CD14-positive monocyte (primary cell): ENCODE measurements around the gene GRM8. TPM values are rescaled to one million over a fixed set of nuclear protein-coding genes. Genes with fewer than 3 reads are reported as not detected.

Experiments
- DNase-seq, 3 donors: peaks; one replicate each; pipeline ENCODE4 v3.0.0-alpha.2; 2011 to 2022
- H2AFZ ChIP-seq: 2 replicates; pipeline ENCODE4 v1.6.0; 2012; ENCODE audit warnings: mild to moderate bottlenecking, low read depth, low read length, inconsistent platforms; ENCODE audit not compliant: insufficient read depth, poor library complexity, severe bottlenecking
- H3K27ac ChIP-seq, 2 donors: 1 replicate in 1 of 2; 2 replicates in 1 of 2; pipeline ENCODE4 v1.5.1; 2012 to 2013; ENCODE audit warnings: low read length in 2 of 2, control low read depth in 1 of 2, inconsistent platforms in 1 of 2, low read depth in 1 of 2, mild to moderate bottlenecking in 1 of 2
- H3K27me3 ChIP-seq, 2 donors: one replicate each; pipeline versions ENCODE4 v1.6.0 to v1.6.1; 2011 to 2013; ENCODE audit warnings: low read length in 2 of 2; ENCODE audit not compliant: control insufficient read depth in 2 of 2, insufficient read depth in 2 of 2
- H3K36me3 ChIP-seq, 2 donors: replicated peaks in 1 of 2; 1 replicate in 1 of 2; 2 replicates in 1 of 2; pipeline versions ENCODE4 v1.5.1 to v1.6.1; 2012 to 2013; ENCODE audit warnings: low read length in 2 of 2, control low read depth in 1 of 2, inconsistent platforms in 1 of 2, mild to moderate bottlenecking in 1 of 2; ENCODE audit not compliant: insufficient read depth in 2 of 2, control insufficient read depth in 1 of 2
- H3K4me1 ChIP-seq, 2 donors: 1 replicate in 1 of 2; 2 replicates in 1 of 2; pipeline versions ENCODE4 v1.5.1 to v1.6.1; 2012 to 2013; ENCODE audit warnings: low read length in 2 of 2, control low read depth in 1 of 2, inconsistent platforms in 1 of 2, mild to moderate bottlenecking in 1 of 2, moderate library complexity in 1 of 2; ENCODE audit not compliant: insufficient read depth in 2 of 2, control insufficient read depth in 1 of 2
- H3K4me2 ChIP-seq: replicated peaks from 2 replicates; pipeline ENCODE3; 2012; ENCODE audit warnings: low read length, moderate library complexity, mild to moderate bottlenecking; ENCODE audit not compliant: poor library complexity, severe bottlenecking; ENCODE audit errors: extremely low read depth
- H3K4me3 ChIP-seq, 3 experiments: fragments of 200-600 bp in 1 of 3; sonication (generic) in 1 of 3; replicated peaks in 1 of 3; 1 replicate in 2 of 3; 2 replicates in 1 of 3; pipeline ENCODE4 v1.5.1; 2011 to 2013; ENCODE audit warnings: low read length in 3 of 3, mild to moderate bottlenecking in 3 of 3, control low read depth in 2 of 3, low read depth in 2 of 3, inconsistent platforms in 1 of 3, moderate library complexity in 1 of 3
- H3K79me2 ChIP-seq: 2 replicates; pipeline ENCODE4 v1.6.0; 2012; ENCODE audit warnings: mild to moderate bottlenecking, control low read depth, inconsistent platforms, low read length, moderate library complexity; ENCODE audit not compliant: insufficient read depth
- H3K9ac ChIP-seq: 2 replicates; pipeline ENCODE4 v1.6.0; 2017; ENCODE audit warnings: low read length, mild to moderate bottlenecking; ENCODE audit not compliant: insufficient read depth, poor library complexity, severe bottlenecking
- H3K9me3 ChIP-seq, 2 donors: replicated peaks in 1 of 2; 1 replicate in 1 of 2; 2 replicates in 1 of 2; pipeline versions ENCODE4 v1.5.1 to v1.6.1; 2012 to 2013; ENCODE audit warnings: low read length in 2 of 2, control low read depth in 1 of 2; ENCODE audit not compliant: control insufficient read depth in 1 of 2, insufficient read depth in 1 of 2
- H4K20me1 ChIP-seq: 2 replicates; pipeline ENCODE4 v1.6.0; 2012; ENCODE audit warnings: mild to moderate bottlenecking, low read length, control low read depth, moderate library complexity; ENCODE audit not compliant: insufficient read depth
- H3K27ac Mint-ChIP-seq, 7 donors: one replicate each; pipeline ENCODE4 v1.8.0; 2020; ENCODE audit warnings: mild to moderate bottlenecking in 7 of 7, mixed read lengths in 7 of 7, moderate library complexity in 6 of 7, inconsistent platforms in 2 of 7
- H3K27me3 Mint-ChIP-seq, 3 donors: one replicate each; pipeline ENCODE4 v1.8.0; 2021 to 2022; ENCODE audit warnings: low read depth in 3 of 3, mild to moderate bottlenecking in 3 of 3, mixed read lengths in 3 of 3, moderate library complexity in 3 of 3, inconsistent platforms in 1 of 3
- H3K36me3 Mint-ChIP-seq, 2 donors: one replicate each; pipeline ENCODE4 v1.8.0; 2020; ENCODE audit warnings: mixed read lengths in 2 of 2, inconsistent platforms in 1 of 2, mild to moderate bottlenecking in 1 of 2
- H3K4me1 Mint-ChIP-seq: one replicate; pipeline ENCODE4 v1.8.0; 2020; ENCODE audit warnings: mild to moderate bottlenecking, mixed read lengths
- H3K4me3 Mint-ChIP-seq, 2 donors: one replicate each; pipeline ENCODE4 v1.8.0; 2020; ENCODE audit warnings: mild to moderate bottlenecking in 2 of 2, mixed read lengths in 2 of 2, moderate library complexity in 1 of 2
- H3K9me3 Mint-ChIP-seq, 7 donors: one replicate each; pipeline ENCODE4 v1.8.0; 2020 to 2022; ENCODE audit warnings: mixed read lengths in 7 of 7, mild to moderate bottlenecking in 6 of 7, moderate library complexity in 6 of 7, inconsistent platforms in 2 of 7
- WGBS: methylation state at CpG from one replicate; pipeline ENCODE4 v1.1.5; 2013; ENCODE audit warnings: missing lambda C conversion rate; ENCODE audit not compliant: insufficient coverage; 5-methylcytosine and 5-hydroxymethylcytosine counted together
- intact Hi-C, 2 donors: fragments of 100-400 bp; cut with micrococcal nuclease; formaldehyde crosslinking; loops; one replicate each; pipeline versions ENCODE4 v1.15.0 to v1.15.1; 2023
- polyA plus RNA-seq, 3 donors: library from polyadenylated mRNA; depleted of rRNA in 1 of 3; unstranded in 2 of 3; stranded (reverse) in 1 of 3; fragments of 300-500 nt in 2 of 3; fragments of >200 nt in 1 of 3; fragmentation: Illumina TruSeq in 2 of 3; gene quantifications; 1 replicate in 2 of 3; 2 replicates in 1 of 3; pipeline ENCODE4 v1.2.3, GENCODE V29; 2012 to 2021
- TF ChIP-seq, protein P1 (sequence below): fragments of 200-600 bp; IDR thresholded peaks from one replicate; pipeline ENCODE4 v1.8.0; 2022; ENCODE audit warnings: antibody characterized with exemption, mild to moderate bottlenecking

The GRM8 gene
- polyA plus RNA-seq, 3 donors: not detected

DNA sequence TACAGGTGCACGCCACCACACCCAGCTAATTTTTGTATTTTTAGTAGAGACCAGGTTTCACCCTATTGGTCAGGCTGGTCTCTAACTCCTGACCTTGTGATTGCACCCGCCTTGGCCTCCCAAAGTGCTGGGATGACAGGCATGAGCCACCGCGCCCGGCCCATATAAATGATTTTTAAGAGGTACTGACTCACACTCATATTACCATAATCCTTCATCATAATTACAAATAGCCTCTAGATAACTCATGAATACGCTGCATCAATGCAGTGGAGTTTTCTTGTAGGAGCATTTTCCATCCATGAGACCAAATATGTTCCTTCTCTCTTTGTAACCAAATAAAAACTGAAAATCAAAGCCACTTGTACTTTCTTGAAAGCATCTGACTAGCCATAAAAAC is 193.3 kb downstream of the GRM8 start:
- intact Hi-C loops: no loop called here
- Histone ChIP-seq H3K9ac (no peak overlapping the region), H3K4me1 (no peaks in the 10 kb centered on the region), H3K4me3 (no peak overlapping the region), H2AFZ (no peak overlapping the region), H3K27me3 (no peaks in the 10 kb centered on the region), H3K4me2 (no peak overlapping the region), H3K9me3 (peaks cover 2 to 7% of the 10 kb centered on the region in 2 donors), H3K27ac (no peak overlapping the region), H4K20me1 (no peaks in the 10 kb centered on the region), H3K36me3 (no peaks in the 10 kb centered on the region), H3K79me2 (no peaks in the 10 kb centered on the region)
- Mint-ChIP-seq H3K27ac (no peak overlapping the region), H3K36me3 (no peaks in the 10 kb centered on the region), H3K9me3 (peaks cover 3 to 9% (median 8%) of the 10 kb centered on the region in 7 donors), H3K4me1 (no peaks in the 10 kb centered on the region), H3K27me3 (peaks cover 0 to 1% (median 0%) of the 10 kb centered on the region in 3 donors), H3K4me3 (no peak overlapping the region)
- TF ChIP-seq, protein P1, sequence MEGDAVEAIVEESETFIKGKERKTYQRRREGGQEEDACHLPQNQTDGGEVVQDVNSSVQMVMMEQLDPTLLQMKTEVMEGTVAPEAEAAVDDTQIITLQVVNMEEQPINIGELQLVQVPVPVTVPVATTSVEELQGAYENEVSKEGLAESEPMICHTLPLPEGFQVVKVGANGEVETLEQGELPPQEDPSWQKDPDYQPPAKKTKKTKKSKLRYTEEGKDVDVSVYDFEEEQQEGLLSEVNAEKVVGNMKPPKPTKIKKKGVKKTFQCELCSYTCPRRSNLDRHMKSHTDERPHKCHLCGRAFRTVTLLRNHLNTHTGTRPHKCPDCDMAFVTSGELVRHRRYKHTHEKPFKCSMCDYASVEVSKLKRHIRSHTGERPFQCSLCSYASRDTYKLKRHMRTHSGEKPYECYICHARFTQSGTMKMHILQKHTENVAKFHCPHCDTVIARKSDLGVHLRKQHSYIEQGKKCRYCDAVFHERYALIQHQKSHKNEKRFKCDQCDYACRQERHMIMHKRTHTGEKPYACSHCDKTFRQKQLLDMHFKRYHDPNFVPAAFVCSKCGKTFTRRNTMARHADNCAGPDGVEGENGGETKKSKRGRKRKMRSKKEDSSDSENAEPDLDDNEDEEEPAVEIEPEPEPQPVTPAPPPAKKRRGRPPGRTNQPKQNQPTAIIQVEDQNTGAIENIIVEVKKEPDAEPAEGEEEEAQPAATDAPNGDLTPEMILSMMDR: no peak
- DNase-seq: no peak
- WGBS: 100% methylated on average over 1 of the region's 6 CpGs

DNA sequence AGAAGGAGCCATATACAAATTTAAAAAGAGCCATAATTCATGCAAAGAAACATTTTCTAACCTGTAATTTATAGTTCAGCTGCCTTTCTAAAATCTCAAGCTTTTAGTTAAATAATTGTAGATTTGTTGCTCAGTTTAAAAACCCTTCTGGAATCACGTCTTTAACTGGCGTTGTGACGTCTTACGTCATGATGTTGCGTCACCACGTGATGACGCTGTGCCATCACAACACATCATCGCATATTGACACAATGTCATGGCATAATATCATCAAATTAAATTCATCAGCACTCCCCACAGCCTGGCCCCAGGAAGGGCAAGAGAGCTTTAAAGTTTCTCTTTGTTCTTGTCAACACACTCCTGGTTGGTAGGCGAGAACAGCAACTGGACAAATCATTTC is 194.8 kb downstream of the GRM8 start:
- Histone ChIP-seq H3K4me1 (no peaks in the 10 kb centered on the region), H3K4me2 (no peak overlapping the region), H3K9me3 (peaks cover 0 to 2% of the 10 kb centered on the region in 2 donors), H3K27me3 (no peaks in the 10 kb centered on the region), H4K20me1 (no peaks in the 10 kb centered on the region), H3K79me2 (no peaks in the 10 kb centered on the region), H3K9ac (no peak overlapping the region), H3K4me3 (no peak overlapping the region), H2AFZ (no peak overlapping the region), H3K36me3 (no peaks in the 10 kb centered on the region), H3K27ac (no peak overlapping the region)
- Mint-ChIP-seq H3K27ac (no peak overlapping the region), H3K4me3 (no peak overlapping the region), H3K4me1 (no peaks in the 10 kb centered on the region), H3K9me3 (peaks cover 0 to 4% (median 0%) of the 10 kb centered on the region in 7 donors), H3K27me3 (peaks cover 0 to 1% (median 0%) of the 10 kb centered on the region in 3 donors), H3K36me3 (no peaks in the 10 kb centered on the region)
- TF ChIP-seq, protein P1: no peak
- WGBS: 68% methylated on average over 5 of the region's 9 CpGs
- DNase-seq: no peak
- intact Hi-C loops: no loop called here
